ENCODE results near the gene SEMA4G.

Gene SEMA4G

GRCh38 chr10:100969187-100970075 lies at the start of gene SEMA4G:
SEMA4G (plus strand) TSS chr10:100969504; CDS start chr10:100972913, 3,409 bp downstream.
- Histone ChIP-seq H3K27ac (ENCODE audit: low read depth, low read length) (no peak within 1 kb of the TSS), H3K9me3 (ENCODE audit: control insufficient read depth, insufficient read depth, low read depth, low read length) (no peaks in the 10 kb centered on the region), H3K27me3 (ENCODE audit: control insufficient read depth, insufficient read depth, low read length) (peaks cover 5% of the 10 kb centered on the region; the same call in 1 of the 2 replicates), H3K4me1 (ENCODE audit: control insufficient read depth, insufficient read depth, low read length) (peaks cover 26% of the 10 kb centered on the region), H3K36me3 (ENCODE audit: control insufficient read depth, insufficient read depth, low read length) (0 out of 2 replicates have a peak, but pooled peaks cover 5% of the 10 kb centered on the region), H3K9ac (ENCODE audit: low read length) (peak within 1 kb of the TSS; percentile 56), H3K4me3 (ENCODE audit: low read depth, low read length) (peak within 1 kb of the TSS; percentile 71)

- Histone ChIP-seq H3K9me3 (ENCODE audit: control insufficient read depth, insufficient read depth, low read depth, low read length) (no peaks in the 10 kb centered on the region), H3K27me3 (ENCODE audit: control insufficient read depth, insufficient read depth, low read length) (no peaks in the 10 kb centered on the region), H3K4me1 (ENCODE audit: control insufficient read depth, insufficient read depth, low read length) (peaks cover 3% of the 10 kb centered on the region; the same call in 1 of the 2 replicates), H3K9ac (ENCODE audit: low read length) (no peak overlapping the region), H3K27ac (ENCODE audit: low read depth, low read length) (no peak overlapping the region), H3K36me3 (ENCODE audit: control insufficient read depth, insufficient read depth, low read length) (peaks cover 81% of the 10 kb centered on the region), H3K4me3 (ENCODE audit: low read depth, low read length) (no peak overlapping the region)
These were observed 45.7 kb upstream of the SEMA4G start for GRCh38 chr10:100923580-100923979.

- Histone ChIP-seq H3K36me3 (ENCODE audit: control insufficient read depth, insufficient read depth, low read length) (peaks cover 81% of the 10 kb centered on the region), H3K4me1 (ENCODE audit: control insufficient read depth, insufficient read depth, low read length) (peaks cover 3% of the 10 kb centered on the region; the same call in 1 of the 2 replicates), H3K27ac (ENCODE audit: low read depth, low read length) (no peak overlapping the region), H3K9ac (ENCODE audit: low read length) (no peak overlapping the region), H3K27me3 (ENCODE audit: control insufficient read depth, insufficient read depth, low read length) (no peaks in the 10 kb centered on the region), H3K9me3 (ENCODE audit: control insufficient read depth, insufficient read depth, low read depth, low read length) (no peaks in the 10 kb centered on the region), H3K4me3 (ENCODE audit: low read depth, low read length) (no peak overlapping the region)
These were observed 42.0 kb upstream of the SEMA4G start for GRCh38 chr10:100927266-100927665.

GRCh38 chr10:100928039-100928438 lies 41.3 kb upstream of the SEMA4G start:
- no peak overlapping the region for H3K27ac ChIP-seq (ENCODE audit: low read depth, low read length)
- no peaks in the 10 kb centered on the region for H3K27me3 ChIP-seq (ENCODE audit: control insufficient read depth, insufficient read depth, low read length)
- no peak overlapping the region for H3K9ac ChIP-seq (ENCODE audit: low read length)
- peaks cover 84% of the 10 kb centered on the region for H3K36me3 ChIP-seq (ENCODE audit: control insufficient read depth, insufficient read depth, low read length)
- no peaks in the 10 kb centered on the region for H3K9me3 ChIP-seq (ENCODE audit: control insufficient read depth, insufficient read depth, low read depth, low read length)
- H3K4me1 ChIP-seq (ENCODE audit: control insufficient read depth, insufficient read depth, low read length) = peaks cover 3% of the 10 kb centered on the region; the same call in 1 of the 2 replicates
- H3K4me3 ChIP-seq (ENCODE audit: low read depth, low read length) = no peak overlapping the region

GRCh38 chr10:100930368-100930767 lies 38.9 kb upstream of the SEMA4G start:
- no peaks in the 10 kb centered on the region for H3K27me3 ChIP-seq (ENCODE audit: control insufficient read depth, insufficient read depth, low read length)
- H3K9ac ChIP-seq (ENCODE audit: low read length) = no peak overlapping the region
- H3K36me3 ChIP-seq (ENCODE audit: control insufficient read depth, insufficient read depth, low read length) = peaks cover 70% of the 10 kb centered on the region
- H3K4me1 ChIP-seq (ENCODE audit: control insufficient read depth, insufficient read depth, low read length) = peaks cover 3% of the 10 kb centered on the region; the same call in 1 of the 2 replicates
- no peak overlapping the region for H3K27ac ChIP-seq (ENCODE audit: low read depth, low read length)
- no peaks in the 10 kb centered on the region for H3K9me3 ChIP-seq (ENCODE audit: control insufficient read depth, insufficient read depth, low read depth, low read length)
- H3K4me3 ChIP-seq (ENCODE audit: low read depth, low read length) = no peak overlapping the region

- no peaks in the 10 kb centered on the region for H3K4me1 ChIP-seq (ENCODE audit: control insufficient read depth, insufficient read depth, low read length)
- H3K9me3 ChIP-seq (ENCODE audit: control insufficient read depth, insufficient read depth, low read depth, low read length) = no peaks in the 10 kb centered on the region
- peaks cover 65% of the 10 kb centered on the region for H3K36me3 ChIP-seq (ENCODE audit: control insufficient read depth, insufficient read depth, low read length)
- no peak overlapping the region for H3K4me3 ChIP-seq (ENCODE audit: low read depth, low read length)
- H3K27me3 ChIP-seq (ENCODE audit: control insufficient read depth, insufficient read depth, low read length) = no peaks in the 10 kb centered on the region
- H3K27ac ChIP-seq (ENCODE audit: low read depth, low read length) = no peak overlapping the region
- no peak overlapping the region for H3K9ac ChIP-seq (ENCODE audit: low read length)
These were observed 35.1 kb upstream of the SEMA4G start for GRCh38 chr10:100934084-100934659.

- no peaks in the 10 kb centered on the region for H3K27me3 ChIP-seq (ENCODE audit: control insufficient read depth, insufficient read depth, low read length)
- peaks cover 70% of the 10 kb centered on the region for H3K36me3 ChIP-seq (ENCODE audit: control insufficient read depth, insufficient read depth, low read length)
- no peaks in the 10 kb centered on the region for H3K9me3 ChIP-seq (ENCODE audit: control insufficient read depth, insufficient read depth, low read depth, low read length)
- H3K4me3 ChIP-seq (ENCODE audit: low read depth, low read length) = no peak overlapping the region
- H3K9ac ChIP-seq (ENCODE audit: low read length) = no peak overlapping the region
- no peak overlapping the region for H3K27ac ChIP-seq (ENCODE audit: low read depth, low read length)
- H3K4me1 ChIP-seq (ENCODE audit: control insufficient read depth, insufficient read depth, low read length) = no peaks in the 10 kb centered on the region
These were observed 29.4 kb upstream of the SEMA4G start for GRCh38 chr10:100939763-100940344.

- no peaks in the 10 kb centered on the region for H3K4me1 ChIP-seq (ENCODE audit: control insufficient read depth, insufficient read depth, low read length)
- H3K4me3 ChIP-seq (ENCODE audit: low read depth, low read length) = no peak overlapping the region
- H3K27me3 ChIP-seq (ENCODE audit: control insufficient read depth, insufficient read depth, low read length) = no peaks in the 10 kb centered on the region
- H3K9me3 ChIP-seq (ENCODE audit: control insufficient read depth, insufficient read depth, low read depth, low read length) = no peaks in the 10 kb centered on the region
- peaks cover 86% of the 10 kb centered on the region for H3K36me3 ChIP-seq (ENCODE audit: control insufficient read depth, insufficient read depth, low read length)
- H3K9ac ChIP-seq (ENCODE audit: low read length) = no peak overlapping the region
- H3K27ac ChIP-seq (ENCODE audit: low read depth, low read length) = no peak overlapping the region
These were observed 27.1 kb upstream of the SEMA4G start for GRCh38 chr10:100942229-100942628.

GRCh38 chr10:100943508-100943907 lies 25.8 kb upstream of the SEMA4G start:
- H3K4me1 ChIP-seq (ENCODE audit: control insufficient read depth, insufficient read depth, low read length) = no peaks in the 10 kb centered on the region
- H3K27ac ChIP-seq (ENCODE audit: low read depth, low read length) = no peak overlapping the region
- H3K36me3 ChIP-seq (ENCODE audit: control insufficient read depth, insufficient read depth, low read length) = peaks cover 86% of the 10 kb centered on the region
- H3K27me3 ChIP-seq (ENCODE audit: control insufficient read depth, insufficient read depth, low read length) = no peaks in the 10 kb centered on the region
- H3K9ac ChIP-seq (ENCODE audit: low read length) = no peak overlapping the region
- H3K9me3 ChIP-seq (ENCODE audit: control insufficient read depth, insufficient read depth, low read depth, low read length) = no peaks in the 10 kb centered on the region
- no peak overlapping the region for H3K4me3 ChIP-seq (ENCODE audit: low read depth, low read length)

GRCh38 chr10:100945754-100946153 lies 23.6 kb upstream of the SEMA4G start:
- peaks cover 86% of the 10 kb centered on the region for H3K36me3 ChIP-seq (ENCODE audit: control insufficient read depth, insufficient read depth, low read length)
- H3K27me3 ChIP-seq (ENCODE audit: control insufficient read depth, insufficient read depth, low read length) = no peaks in the 10 kb centered on the region
- no peak overlapping the region for H3K27ac ChIP-seq (ENCODE audit: low read depth, low read length)
- no peak overlapping the region for H3K4me3 ChIP-seq (ENCODE audit: low read depth, low read length)
- no peaks in the 10 kb centered on the region for H3K9me3 ChIP-seq (ENCODE audit: control insufficient read depth, insufficient read depth, low read depth, low read length)
- no peaks in the 10 kb centered on the region for H3K4me1 ChIP-seq (ENCODE audit: control insufficient read depth, insufficient read depth, low read length)
- H3K9ac ChIP-seq (ENCODE audit: low read length) = no peak overlapping the region

GRCh38 chr10:100948916-100949315 lies 20.4 kb upstream of the SEMA4G start:
- Histone ChIP-seq H3K9ac (ENCODE audit: low read length) (no peak overlapping the region), H3K27me3 (ENCODE audit: control insufficient read depth, insufficient read depth, low read length) (no peaks in the 10 kb centered on the region), H3K27ac (ENCODE audit: low read depth, low read length) (no peak overlapping the region), H3K36me3 (ENCODE audit: control insufficient read depth, insufficient read depth, low read length) (peaks cover 67% of the 10 kb centered on the region), H3K4me1 (ENCODE audit: control insufficient read depth, insufficient read depth, low read length) (no peaks in the 10 kb centered on the region), H3K9me3 (ENCODE audit: control insufficient read depth, insufficient read depth, low read depth, low read length) (no peaks in the 10 kb centered on the region), H3K4me3 (ENCODE audit: low read depth, low read length) (no peak overlapping the region)

All from HUES6 (cell line).